Peyer's patch (tissue), 4 donors: ENCODE results near the gene ASTN1.

Experiments
- POLR2A ChIP-seq, 2 donors: fragments of 450-650 bp; IDR thresholded peaks; one replicate each; pipeline ENCODE4 v1.5.1; 2017; ENCODE audit warnings: antibody characterized with exemption in 2 of 2, mild to moderate bottlenecking in 2 of 2, moderate library complexity in 2 of 2
- TF ChIP-seq, protein P1 (sequence below), 6 experiments: fragments of 450-650 bp in 4 of 6; fragments of 200-600 bp in 2 of 6; sonication (generic) in 1 of 6; IDR thresholded peaks; one replicate each; pipeline ENCODE4 v1.5.1; 2017 to 2019; ENCODE audit warnings: antibody characterized with exemption in 6 of 6, mild to moderate bottlenecking in 3 of 6, moderate library complexity in 1 of 6

GRCh38 chr1:176809292-176809691 is 355.2 kb downstream of the ASTN1 start:
- TF ChIP-seq, protein P1, sequence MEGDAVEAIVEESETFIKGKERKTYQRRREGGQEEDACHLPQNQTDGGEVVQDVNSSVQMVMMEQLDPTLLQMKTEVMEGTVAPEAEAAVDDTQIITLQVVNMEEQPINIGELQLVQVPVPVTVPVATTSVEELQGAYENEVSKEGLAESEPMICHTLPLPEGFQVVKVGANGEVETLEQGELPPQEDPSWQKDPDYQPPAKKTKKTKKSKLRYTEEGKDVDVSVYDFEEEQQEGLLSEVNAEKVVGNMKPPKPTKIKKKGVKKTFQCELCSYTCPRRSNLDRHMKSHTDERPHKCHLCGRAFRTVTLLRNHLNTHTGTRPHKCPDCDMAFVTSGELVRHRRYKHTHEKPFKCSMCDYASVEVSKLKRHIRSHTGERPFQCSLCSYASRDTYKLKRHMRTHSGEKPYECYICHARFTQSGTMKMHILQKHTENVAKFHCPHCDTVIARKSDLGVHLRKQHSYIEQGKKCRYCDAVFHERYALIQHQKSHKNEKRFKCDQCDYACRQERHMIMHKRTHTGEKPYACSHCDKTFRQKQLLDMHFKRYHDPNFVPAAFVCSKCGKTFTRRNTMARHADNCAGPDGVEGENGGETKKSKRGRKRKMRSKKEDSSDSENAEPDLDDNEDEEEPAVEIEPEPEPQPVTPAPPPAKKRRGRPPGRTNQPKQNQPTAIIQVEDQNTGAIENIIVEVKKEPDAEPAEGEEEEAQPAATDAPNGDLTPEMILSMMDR (IDR thresholded peaks at IDR 0.05): no peak
- TF ChIP-seq POLR2A (IDR thresholded peaks at IDR 0.05): no peak
